ENCODE measurements around the gene SORBS1. TPM values are rescaled to one million over a fixed set of nuclear protein-coding genes. Genes with fewer than 3 reads are reported as not detected.

SORBS1 gene
- total RNA-seq, 6 experiments from 2014 or later = 56.4 to 97.9 (median 76.5) TPM

DNA sequence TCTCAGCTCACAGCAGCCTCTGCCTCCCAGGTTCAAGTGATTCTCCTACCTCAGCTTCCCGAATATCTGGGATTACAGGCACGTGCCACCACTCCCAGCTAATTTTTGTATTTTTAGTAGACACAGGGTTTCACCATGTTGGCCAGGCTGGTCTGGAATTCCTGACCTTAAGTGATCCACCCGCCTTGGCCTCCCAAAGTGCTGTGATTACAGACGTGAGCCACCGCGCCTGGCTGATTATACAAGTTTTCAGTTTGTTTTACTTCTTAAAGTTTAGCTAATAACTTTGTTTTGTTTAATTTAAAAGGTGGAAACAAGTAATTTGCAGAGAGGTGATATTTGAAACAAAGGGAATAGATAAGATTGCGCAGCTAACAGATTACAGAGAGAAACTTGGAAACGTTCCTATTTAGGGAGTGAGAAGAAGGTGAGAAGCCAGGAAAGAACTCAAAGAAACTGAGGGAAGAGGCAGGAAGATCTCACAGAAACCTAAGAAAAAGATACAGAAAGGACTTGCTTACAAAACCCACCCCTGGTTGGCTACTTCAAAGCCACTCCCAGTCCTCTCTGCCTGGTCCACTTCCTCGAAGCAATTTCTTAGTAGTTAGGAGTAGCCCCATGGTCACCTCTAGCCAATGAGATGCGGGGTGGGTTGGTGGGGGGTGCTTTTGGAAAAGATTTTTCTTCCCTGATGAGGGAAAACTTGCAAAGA lies 255.4 kb downstream of the SORBS1 start:
- H3K27ac ChIP-seq = no peak overlapping the region

GRCh38 chr10:95304976-95305375 lies 256.2 kb downstream of the SORBS1 start:
- no peaks in the 10 kb centered on the region for H3K27me3 ChIP-seq
- no peaks in the 10 kb centered on the region for H3K9me3 ChIP-seq
- no peak overlapping the region for H3K4me3 ChIP-seq
- no peak for TF ChIP-seq CTCF (IDR thresholded peaks at IDR 0.05)
- TF ChIP-seq POLR2A (IDR thresholded peaks at IDR 0.05) = no peak
- DNase-seq = no peak
- no peak overlapping the region for H3K27ac ChIP-seq
- H3K4me1 ChIP-seq = no peaks in the 10 kb centered on the region
- no peak for ATAC-seq
- 77% methylated on average over 2 of the region's 2 CpGs for WGBS (ENCODE audit: insufficient coverage, low coverage, low lambda C conversion rate, missing lambda C conversion rate)
- intact Hi-C loops (cut with DNase I) = no loop called here
- no peaks in the 10 kb centered on the region for H3K36me3 ChIP-seq

More for the DNA sequence above, 255.4 kb downstream of the SORBS1 start:
- DNase-seq (no peak), ATAC-seq (no peak)
- no peaks in the 10 kb centered on the region for H3K36me3 ChIP-seq
- 56% methylated on average over 10 of the region's 10 CpGs for WGBS (ENCODE audit: insufficient coverage, low coverage, low lambda C conversion rate, missing lambda C conversion rate)
- TF ChIP-seq CTCF (IDR thresholded peaks at IDR 0.05) (no peak), POLR2A (IDR thresholded peaks at IDR 0.05) (no peak)
- no peaks in the 10 kb centered on the region for H3K27me3 ChIP-seq
- H3K9me3 ChIP-seq = no peaks in the 10 kb centered on the region
- H3K4me3 ChIP-seq = no peak overlapping the region
- H3K4me1 ChIP-seq = peaks cover 0 to under 1% (median 0%) of the 10 kb centered on the region in 4 donors
- intact Hi-C loops (cut with DNase I) = no loop called here

DNA sequence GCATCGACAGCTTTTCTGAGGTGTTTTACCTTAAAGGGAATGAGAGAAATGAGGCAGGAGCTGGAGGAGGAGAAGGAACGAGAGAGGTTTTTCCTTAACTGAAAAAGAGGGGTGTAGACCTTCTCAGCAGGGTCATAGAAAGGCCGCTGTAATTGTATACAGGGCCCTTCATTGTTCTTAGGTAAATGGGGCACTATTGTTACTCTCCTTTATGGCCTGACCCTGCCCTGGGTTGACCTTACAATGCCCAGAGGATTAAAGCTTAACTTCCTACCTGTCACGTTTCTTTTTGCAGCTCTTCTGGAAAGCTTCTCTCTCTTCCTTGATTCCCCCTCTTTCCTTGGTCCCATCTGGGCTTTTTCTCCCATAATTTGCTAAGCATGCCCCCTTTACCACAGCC lies 256.7 kb downstream of the SORBS1 start:
- no peak for DNase-seq
- Histone ChIP-seq H3K4me1 (no peaks in the 10 kb centered on the region), H3K9me3 (no peaks in the 10 kb centered on the region), H3K27me3 (no peaks in the 10 kb centered on the region), H3K27ac (no peak overlapping the region), H3K36me3 (no peaks in the 10 kb centered on the region), H3K4me3 (no peak overlapping the region)
- TF ChIP-seq CTCF (IDR thresholded peaks at IDR 0.05) = no peak
- TF ChIP-seq POLR2A (IDR thresholded peaks at IDR 0.05) = no peak
- 77% methylated on average over 2 of the region's 4 CpGs for WGBS (ENCODE audit: insufficient coverage, low coverage, low lambda C conversion rate, missing lambda C conversion rate)
- intact Hi-C loops (cut with DNase I) = no loop called here
- no peak for ATAC-seq

DNA sequence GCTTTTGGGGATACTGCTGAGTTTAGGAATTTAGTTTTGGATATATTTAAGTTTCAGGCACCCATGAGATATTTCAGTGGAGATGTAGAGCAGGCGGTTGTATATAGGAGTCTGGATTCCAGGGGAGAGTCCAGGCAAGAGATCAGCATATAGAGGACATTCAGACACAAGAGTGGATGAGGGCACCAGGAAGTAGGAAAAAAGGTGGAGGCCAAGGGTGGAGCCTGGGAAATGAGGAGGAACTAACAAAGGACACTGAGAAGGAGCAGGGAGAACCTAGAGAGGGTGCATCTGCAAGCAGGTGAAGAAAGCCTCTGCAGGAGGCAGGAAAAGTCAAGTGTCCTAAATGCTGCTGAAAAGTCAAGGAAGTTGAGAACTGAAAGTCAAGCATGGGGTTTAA lies 257.2 kb downstream of the SORBS1 start:
- no peak for TF ChIP-seq CTCF (IDR thresholded peaks at IDR 0.05)
- TF ChIP-seq POLR2A (IDR thresholded peaks at IDR 0.05) = no peak
- Histone ChIP-seq H3K9me3 (no peaks in the 10 kb centered on the region), H3K36me3 (no peaks in the 10 kb centered on the region), H3K4me3 (no peak overlapping the region), H3K27ac (no peak overlapping the region), H3K27me3 (no peaks in the 10 kb centered on the region), H3K4me1 (no peaks in the 10 kb centered on the region)
- DNase-seq (no peak), ATAC-seq (no peak)
- intact Hi-C loops (cut with DNase I) = no loop called here
- 87% methylated on average over 1 of the region's 1 CpG for WGBS (ENCODE audit: insufficient coverage, low coverage, low lambda C conversion rate, missing lambda C conversion rate)
